IMR-90 (cell line): ENCODE measurements around the gene STAT1. TPM values are rescaled to one million over a fixed set of nuclear protein-coding genes. Genes with fewer than 3 reads are reported as not detected.

Experiments used
- ATAC-seq: fragments of 200-7000 bp; cut with Tn5 transposase; 2 replicates; pipeline ENCODE4 v1.9.1; 2020; ENCODE audit warnings: low read depth, mild to moderate bottlenecking, moderate library complexity
- BruUV-seq: library from RNA; stranded (reverse); fragments of 400-500 nt; replicated peaks from 2 replicates; lab custom pipeline; 2021; lab: Mats Ljungman, UMichigan
- CTCF ChIA-PET: fragments of 300-600 bp; formaldehyde crosslinking; extraction: SDS; loops from one replicate; lab custom pipeline; 2021; ENCODE audit warnings: antibody characterized with exemption; lab: Yijun Ruan, JAX
- POLR2A ChIA-PET: fragments of 300-600 bp; sonication (Branson Sonifier 250); formaldehyde crosslinking; loops from one replicate; lab custom pipeline; 2022; ENCODE audit warnings: antibody characterized with exemption; ENCODE audit not compliant: unreplicated experiment; lab: Charles Lee
- DNase-seq: peaks from one replicate; pipeline ENCODE4 v3.0.0; 2013
- H2AFZ ChIP-seq: replicated peaks from 2 replicates; pipeline ENCODE3; 2013; ENCODE audit warnings: low read length, mild to moderate bottlenecking; ENCODE audit not compliant: poor library complexity
- H2AK5ac ChIP-seq: 2 replicates; pipeline ENCODE4 v1.6.1; 2013; ENCODE audit warnings: low read depth, low read length, inconsistent platforms
- H2AK9ac ChIP-seq: replicated peaks from 2 replicates; pipeline ENCODE3; 2013; ENCODE audit warnings: mild to moderate bottlenecking, low read depth, low read length, moderate library complexity; ENCODE audit not compliant: poor library complexity
- H2BK120ac ChIP-seq: 2 replicates; pipeline ENCODE4 v1.6.1; 2013; ENCODE audit warnings: low read depth, low read length, inconsistent platforms
- H2BK15ac ChIP-seq: 3 replicates; pipeline ENCODE4 v1.6.1; 2013; ENCODE audit warnings: low read depth, low read length, inconsistent platforms
- H2BK20ac ChIP-seq: 2 replicates; pipeline ENCODE4 v1.6.1; 2013; ENCODE audit warnings: low read depth, mild to moderate bottlenecking, inconsistent platforms, low read length, moderate library complexity
- H2BK5ac ChIP-seq: 2 replicates; pipeline ENCODE4 v1.6.1; 2013; ENCODE audit warnings: mild to moderate bottlenecking, low read depth, low read length, inconsistent platforms; ENCODE audit not compliant: poor library complexity, severe bottlenecking
- H3K14ac ChIP-seq: replicated peaks from 2 replicates; pipeline ENCODE4 v1.6.1; 2013; ENCODE audit warnings: low read depth, low read length, inconsistent platforms
- H3K18ac ChIP-seq: 2 replicates; pipeline ENCODE4 v1.6.1; 2013; ENCODE audit warnings: low read depth, low read length, control low read depth
- H3K23ac ChIP-seq: 2 replicates; pipeline ENCODE4 v1.6.1; 2013; ENCODE audit warnings: low read depth, low read length, inconsistent platforms
- H3K27ac ChIP-seq: 2 replicates; pipeline ENCODE4 v1.5.1; 2013; ENCODE audit warnings: mild to moderate bottlenecking, control low read depth, low read length; ENCODE audit not compliant: insufficient read depth
- H3K27me3 ChIP-seq: 2 replicates; pipeline ENCODE4 v1.6.1; 2013; ENCODE audit warnings: low read length; ENCODE audit not compliant: control insufficient read depth, insufficient read depth
- H3K36me3 ChIP-seq: 2 replicates; pipeline ENCODE4 v1.6.1; 2013; ENCODE audit warnings: low read length, mixed read lengths; ENCODE audit not compliant: control insufficient read depth, insufficient read depth
- H3K4ac ChIP-seq: 2 replicates; pipeline ENCODE4 v1.6.1; 2013; ENCODE audit warnings: low read depth, low read length, inconsistent platforms
- H3K4me1 ChIP-seq: 2 replicates; pipeline ENCODE4 v1.6.1; 2013; ENCODE audit warnings: low read length, mixed read lengths; ENCODE audit not compliant: control insufficient read depth, insufficient read depth
- H3K4me2 ChIP-seq: 2 replicates; pipeline ENCODE4 v1.6.1; 2013; ENCODE audit warnings: low read depth, mild to moderate bottlenecking, control low read depth, low read length, moderate library complexity
- H3K4me3 ChIP-seq: 2 replicates; pipeline ENCODE4 v1.5.1; 2013; ENCODE audit warnings: low read depth, mild to moderate bottlenecking, control low read depth, low read length, moderate library complexity; ENCODE audit not compliant: insufficient read depth
- H3K56ac ChIP-seq: 2 replicates; pipeline ENCODE4 v1.6.1; 2013; ENCODE audit warnings: low read length, inconsistent platforms; ENCODE audit not compliant: insufficient read depth; ENCODE audit errors: extremely low read depth
- H3K79me1 ChIP-seq, 2 experiments: 2 replicates each; pipeline ENCODE4 v1.6.1; 2013; ENCODE audit warnings: low read length in 2 of 2, inconsistent platforms in 1 of 2, low read depth in 1 of 2
- H3K9ac ChIP-seq: 2 replicates; pipeline ENCODE4 v1.6.1; 2013; ENCODE audit warnings: low read depth, low read length, control low read depth
- H3K9me1 ChIP-seq: 2 replicates; pipeline ENCODE4 v1.6.1; 2013; ENCODE audit warnings: low read length, inconsistent platforms; ENCODE audit not compliant: insufficient read depth
- H3K9me3 ChIP-seq: 2 replicates; pipeline ENCODE4 v1.6.1; 2013; ENCODE audit warnings: low read length; ENCODE audit not compliant: control insufficient read depth, insufficient read depth
- H4K20me1 ChIP-seq: 2 replicates; pipeline ENCODE4 v1.6.1; 2013; ENCODE audit warnings: low read length, inconsistent platforms; ENCODE audit not compliant: insufficient read depth
- H4K5ac ChIP-seq: 2 replicates; pipeline ENCODE4 v1.6.1; 2013; ENCODE audit warnings: mild to moderate bottlenecking, low read depth, low read length, control low read depth
- H4K8ac ChIP-seq, 2 experiments: 2 replicates each; pipeline ENCODE4 v1.6.1; 2013; ENCODE audit warnings: low read depth in 2 of 2, low read length in 2 of 2, control low read depth in 1 of 2, inconsistent platforms in 1 of 2
- H4K91ac ChIP-seq: 2 replicates; pipeline ENCODE4 v1.6.1; 2013; ENCODE audit warnings: low read depth, low read length, inconsistent platforms; ENCODE audit not compliant: insufficient read depth
- BHLHE40 ChIP-seq: fragments of 150-350 bp; IDR thresholded peaks from 2 replicates; pipeline ENCODE4 v1.6.1; 2016; ENCODE audit warnings: mild to moderate bottlenecking, low read depth, low read length
- MAFK ChIP-seq: IDR thresholded peaks from 2 replicates; pipeline ENCODE4 v1.6.1; 2012; ENCODE audit warnings: low read depth, low read length, improper control_type of control experiment
- MAZ ChIP-seq: IDR thresholded peaks from 2 replicates; pipeline ENCODE4 v1.6.1; 2012; ENCODE audit warnings: low read depth, mild to moderate bottlenecking, low read length, improper control_type of control experiment, moderate library complexity, borderline replicate concordance
- MXI1 ChIP-seq: IDR thresholded peaks from 2 replicates; pipeline ENCODE4 v1.6.1; 2012; ENCODE audit warnings: low read depth, mild to moderate bottlenecking, low read length, moderate library complexity, borderline replicate concordance
- RAD21 ChIP-seq: IDR thresholded peaks from 2 replicates; pipeline ENCODE4 v1.6.1; 2012; ENCODE audit warnings: low read length, improper control_type of control experiment
- RFX5 ChIP-seq: IDR thresholded peaks from 2 replicates; pipeline ENCODE4 v1.8.0; 2012; ENCODE audit warnings: low read depth, mild to moderate bottlenecking, low read length, moderate library complexity
- SMC3 ChIP-seq: fragments of 150-350 bp; IDR thresholded peaks from 2 replicates; pipeline ENCODE4 v1.6.1; 2016; ENCODE audit warnings: low read depth, mild to moderate bottlenecking, antibody characterized with exemption, low read length, moderate library complexity
- WGBS, 2 experiments: methylation state at CpG; one replicate each; pipeline versions ENCODE4 v1.1.5 to v1.1.7; 2013; ENCODE audit warnings: missing lambda C conversion rate in 2 of 2; ENCODE audit not compliant: insufficient read length in 1 of 2; ENCODE audit errors: extremely low coverage in 2 of 2; 5-methylcytosine and 5-hydroxymethylcytosine counted together
- dilution Hi-C: fragments of 300-500 bp; cut with HindIII; formaldehyde crosslinking; loops from one replicate; pipeline ENCODE4 v1.14.3; 2018; ENCODE audit warnings: low sequenced_read_pairs; ENCODE audit not compliant: unreplicated experiment
- in situ Hi-C: fragments of 300-500 bp; cut with MboI; formaldehyde crosslinking; loops from 3 replicates; pipeline ENCODE4 v1.14.3; 2019; ENCODE audit warnings: low sequenced_read_pairs, inconsistent platforms, mixed read lengths
- intact Hi-C: fragments of 100-400 bp; cut with micrococcal nuclease; formaldehyde crosslinking; loops from 2 replicates; pipeline ENCODE4 v1.10.0; 2022
- polyA plus RNA-seq, 3 experiments: library from polyadenylated mRNA; depleted of rRNA; stranded (reverse); fragments of >200 nt; gene quantifications; 2 replicates each; pipeline ENCODE4 v1.2.3, GENCODE V29; 2012; ENCODE audit warnings: low replicate concordance in 1 of 3
- total RNA-seq: library from RNA; depleted of rRNA; stranded (reverse); fragments of >200 nt; gene quantifications from 2 replicates; pipeline ENCODE4 v1.2.3, GENCODE V29; 2012
- TF ChIP-seq, protein P1 (sequence below): fragments of 150-350 bp; IDR thresholded peaks from 2 replicates; pipeline ENCODE4 v1.6.1; 2016; ENCODE audit warnings: low read depth, mild to moderate bottlenecking, low read length, moderate library complexity, borderline replicate concordance
- TF ChIP-seq, protein P2 (sequence below): conservative IDR thresholded peaks from 2 replicates; pipeline ENCODE4 v1.5.1; 2012; ENCODE audit warnings: mild to moderate bottlenecking, low read depth, low read length, improper control_type of control experiment
- TF ChIP-seq, protein P3 (sequence below): fragments of 150-350 bp; IDR thresholded peaks from 2 replicates; pipeline ENCODE4 v1.6.1; 2017; ENCODE audit warnings: mild to moderate bottlenecking, antibody characterized with exemption, low read length, low read depth

The STAT1 gene
- total and polyA plus RNA-seq, 2 of the 4 experiments (the other 2 are of a cell fraction): 43.2 to 67.9 TPM

DNA sequence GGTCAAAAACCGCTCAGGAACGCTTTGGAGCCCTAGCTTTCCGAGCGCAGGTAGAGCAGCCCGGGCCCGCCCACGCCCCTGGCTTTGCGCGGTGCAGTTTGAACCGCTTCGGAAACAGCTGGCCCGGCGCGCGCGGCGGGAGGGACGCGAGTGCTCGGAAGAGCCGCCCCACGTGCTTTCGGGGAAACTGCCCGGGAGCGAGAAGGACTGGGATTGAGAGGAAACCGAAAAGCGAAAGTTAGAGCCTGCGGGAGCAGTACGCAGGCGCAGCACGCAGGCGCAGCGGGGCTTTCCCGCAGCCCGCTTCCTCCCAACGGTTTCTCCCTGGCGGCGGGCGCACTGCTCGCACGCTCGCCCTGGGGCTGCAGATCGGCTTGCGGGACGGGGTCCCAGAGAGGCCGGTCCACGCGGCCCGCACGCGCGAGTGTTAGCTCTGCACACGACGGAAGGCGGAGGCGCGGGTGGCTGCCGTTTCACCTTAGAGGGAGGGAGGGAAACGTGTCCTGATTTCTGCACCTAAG is 6.3 kb upstream of the STAT1 start (continued):
- TF ChIP-seq, protein P1, sequence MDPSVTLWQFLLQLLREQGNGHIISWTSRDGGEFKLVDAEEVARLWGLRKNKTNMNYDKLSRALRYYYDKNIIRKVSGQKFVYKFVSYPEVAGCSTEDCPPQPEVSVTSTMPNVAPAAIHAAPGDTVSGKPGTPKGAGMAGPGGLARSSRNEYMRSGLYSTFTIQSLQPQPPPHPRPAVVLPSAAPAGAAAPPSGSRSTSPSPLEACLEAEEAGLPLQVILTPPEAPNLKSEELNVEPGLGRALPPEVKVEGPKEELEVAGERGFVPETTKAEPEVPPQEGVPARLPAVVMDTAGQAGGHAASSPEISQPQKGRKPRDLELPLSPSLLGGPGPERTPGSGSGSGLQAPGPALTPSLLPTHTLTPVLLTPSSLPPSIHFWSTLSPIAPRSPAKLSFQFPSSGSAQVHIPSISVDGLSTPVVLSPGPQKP: no peak

DNA sequence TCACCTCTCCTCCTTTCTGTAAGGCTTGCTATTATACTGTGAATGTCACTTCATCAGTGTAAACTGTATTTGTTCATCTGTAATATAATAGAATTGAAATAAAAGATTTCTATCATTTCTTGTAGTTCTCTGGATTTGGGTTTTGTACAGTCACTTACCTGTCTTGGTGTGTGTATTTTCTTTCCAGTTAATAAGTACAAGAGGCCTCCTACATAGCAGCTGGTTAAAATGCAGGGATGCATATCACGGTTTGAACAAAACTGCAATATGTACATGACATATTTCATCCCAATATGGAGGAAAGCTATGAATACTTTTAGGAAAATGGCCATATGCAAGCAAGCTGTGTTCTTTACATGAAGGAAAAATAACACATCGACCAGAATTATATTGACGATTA is 5.4 kb upstream of the STAT1 start:
- Histone ChIP-seq H4K8ac (no peak overlapping the region), H2BK15ac (no peak overlapping the region), H3K27me3 (no peaks in the 10 kb centered on the region), H2AFZ (no peak overlapping the region), H3K56ac (no peak overlapping the region), H2BK20ac (no peak overlapping the region), H2AK5ac (no peak overlapping the region), H4K20me1 (no peaks in the 10 kb centered on the region), H3K23ac (no peak overlapping the region), H4K91ac (no peak overlapping the region), H2BK5ac (no peak overlapping the region), H3K79me1 (peaks cover 6 to 30% of the 10 kb centered on the region in 2 experiments; a peak in 3 of 4 replicates), H2AK9ac (no peak overlapping the region), H3K14ac (no peak overlapping the region), H3K4me2 (no peak overlapping the region), H3K9me1 (peaks cover 17% of the 10 kb centered on the region), H3K4me3 (no peak overlapping the region), H3K4ac (no peak overlapping the region), H2BK120ac (no peak overlapping the region), H3K9me3 (no peaks in the 10 kb centered on the region), H3K27ac (no peak overlapping the region), H3K9ac (no peak overlapping the region), H3K18ac (no peak overlapping the region), H3K4me1 (peaks cover 18% of the 10 kb centered on the region), H4K5ac (no peak overlapping the region), H3K36me3 (no peaks in the 10 kb centered on the region)
- no CpG with 5 or more reads among the region's 3 CpGs for WGBS, 2 experiments
- dilution Hi-C loops (no loop called here), in situ Hi-C loops (no loop called here), intact Hi-C loops (no loop called here)
- BruUV-seq: no TSS peak
- DNase-seq (no peak), ATAC-seq (no peak)
- TF ChIP-seq, protein P1: no peak
- TF ChIP-seq SMC3: no peak
- TF ChIP-seq MAZ: no peak
- no peak for TF ChIP-seq MAFK
- TF ChIP-seq, protein P2, sequence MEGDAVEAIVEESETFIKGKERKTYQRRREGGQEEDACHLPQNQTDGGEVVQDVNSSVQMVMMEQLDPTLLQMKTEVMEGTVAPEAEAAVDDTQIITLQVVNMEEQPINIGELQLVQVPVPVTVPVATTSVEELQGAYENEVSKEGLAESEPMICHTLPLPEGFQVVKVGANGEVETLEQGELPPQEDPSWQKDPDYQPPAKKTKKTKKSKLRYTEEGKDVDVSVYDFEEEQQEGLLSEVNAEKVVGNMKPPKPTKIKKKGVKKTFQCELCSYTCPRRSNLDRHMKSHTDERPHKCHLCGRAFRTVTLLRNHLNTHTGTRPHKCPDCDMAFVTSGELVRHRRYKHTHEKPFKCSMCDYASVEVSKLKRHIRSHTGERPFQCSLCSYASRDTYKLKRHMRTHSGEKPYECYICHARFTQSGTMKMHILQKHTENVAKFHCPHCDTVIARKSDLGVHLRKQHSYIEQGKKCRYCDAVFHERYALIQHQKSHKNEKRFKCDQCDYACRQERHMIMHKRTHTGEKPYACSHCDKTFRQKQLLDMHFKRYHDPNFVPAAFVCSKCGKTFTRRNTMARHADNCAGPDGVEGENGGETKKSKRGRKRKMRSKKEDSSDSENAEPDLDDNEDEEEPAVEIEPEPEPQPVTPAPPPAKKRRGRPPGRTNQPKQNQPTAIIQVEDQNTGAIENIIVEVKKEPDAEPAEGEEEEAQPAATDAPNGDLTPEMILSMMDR: no peak
- TF ChIP-seq RAD21: no peak
- no peak for TF ChIP-seq RFX5
- TF ChIP-seq, protein P3, sequence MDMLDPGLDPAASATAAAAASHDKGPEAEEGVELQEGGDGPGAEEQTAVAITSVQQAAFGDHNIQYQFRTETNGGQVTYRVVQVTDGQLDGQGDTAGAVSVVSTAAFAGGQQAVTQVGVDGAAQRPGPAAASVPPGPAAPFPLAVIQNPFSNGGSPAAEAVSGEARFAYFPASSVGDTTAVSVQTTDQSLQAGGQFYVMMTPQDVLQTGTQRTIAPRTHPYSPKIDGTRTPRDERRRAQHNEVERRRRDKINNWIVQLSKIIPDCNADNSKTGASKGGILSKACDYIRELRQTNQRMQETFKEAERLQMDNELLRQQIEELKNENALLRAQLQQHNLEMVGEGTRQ: no peak
- no peak for TF ChIP-seq BHLHE40
- no peak for TF ChIP-seq MXI1
- ChIA-PET CTCF (no interaction called here), POLR2A (interaction anchor here (0.6 to 0.9 kb wide), 2 partner anchors 10 to 397 kb away, joined by 3 to 4 read pairs; no protein-coding TSS in a partner anchor)
